ENCODE results near the gene BTBD3.

BTBD3 gene

GRCh38 chr20:11912659-11913415, 4.9 kb upstream of the BTBD3 start:
- DNase-seq (ENCODE audit: low spot score), result no peak
- no peak for TF ChIP-seq CTCF (IDR thresholded peaks at IDR 0.05; ENCODE audit: extremely low read depth, insufficient read depth, missing control alignments)
- in situ Hi-C loops (cut with MboI; ENCODE audit: low pct_unique_long_range_greater_than_20kb, low sequenced_read_pairs, unreplicated experiment), result no loop called here

GRCh38 chr20:11918391-11918845, 725 bp downstream of the BTBD3 start:
- in situ Hi-C loops (cut with MboI; ENCODE audit: low pct_unique_long_range_greater_than_20kb, low sequenced_read_pairs, unreplicated experiment), result no loop called here
- TF ChIP-seq CTCF (IDR thresholded peaks at IDR 0.05; ENCODE audit: extremely low read depth, insufficient read depth, missing control alignments), result no peak
- no peak for DNase-seq (ENCODE audit: low spot score)

- TF ChIP-seq CTCF (IDR thresholded peaks at IDR 0.05; ENCODE audit: extremely low read depth, insufficient read depth, missing control alignments), result peak; percentile 12
- no peak for DNase-seq (ENCODE audit: low spot score)
- in situ Hi-C loops (cut with MboI; ENCODE audit: low pct_unique_long_range_greater_than_20kb, low sequenced_read_pairs, unreplicated experiment), result no loop called here
Observed at GRCh38 chr20:11918981-11919380, 1.3 kb downstream of the BTBD3 start.

- in situ Hi-C loops (cut with MboI; ENCODE audit: low pct_unique_long_range_greater_than_20kb, low sequenced_read_pairs, unreplicated experiment), result no loop called here
- no peak for DNase-seq (ENCODE audit: low spot score)
- TF ChIP-seq CTCF (IDR thresholded peaks at IDR 0.05; ENCODE audit: extremely low read depth, insufficient read depth, missing control alignments), result no peak
Observed at GRCh38 chr20:11919581-11919980, 1.9 kb downstream of the BTBD3 start.

- DNase-seq (ENCODE audit: low spot score), result no peak
- TF ChIP-seq CTCF (IDR thresholded peaks at IDR 0.05; ENCODE audit: extremely low read depth, insufficient read depth, missing control alignments), result no peak
- in situ Hi-C loops (cut with MboI; ENCODE audit: low pct_unique_long_range_greater_than_20kb, low sequenced_read_pairs, unreplicated experiment), result no loop called here
Observed at GRCh38 chr20:11920083-11920482, 2.4 kb downstream of the BTBD3 start.

- no peak for TF ChIP-seq CTCF (IDR thresholded peaks at IDR 0.05; ENCODE audit: extremely low read depth, insufficient read depth, missing control alignments)
- no peak for DNase-seq (ENCODE audit: low spot score)
- in situ Hi-C loops (cut with MboI; ENCODE audit: low pct_unique_long_range_greater_than_20kb, low sequenced_read_pairs, unreplicated experiment), result no loop called here
Observed at GRCh38 chr20:11921321-11921720, 3.6 kb downstream of the BTBD3 start.

Data from GM13977 (cell line).